HepG2 (cell line): Measurements from ENCODE around the gene STRN4. TPM values are rescaled to one million over a fixed set of nuclear protein-coding genes. Genes with fewer than 3 reads are reported as not detected.

Experiments used
- ARNT2 ChIP-seq: sonication (generic); formaldehyde crosslinking; IDR thresholded peaks from 2 replicates; pipeline ENCODE4 v1.8.0; 2022; ENCODE audit warnings: mild to moderate bottlenecking, low read depth, missing genetic modification reagents, moderate library complexity
- CEBPG ChIP-seq: IDR thresholded peaks from 2 replicates; pipeline ENCODE4 v1.6.1; 2016
- ELF3 ChIP-seq: IDR thresholded peaks from 2 replicates; pipeline ENCODE4 v1.6.1; 2016; ENCODE audit warnings: missing genetic modification reagents, missing compliant biosample characterization
- EP300 ChIP-seq, 3 experiments: sonication (generic) in 1 of 3; formaldehyde crosslinking in 1 of 3; IDR thresholded peaks; 2 replicates each; pipeline versions ENCODE4 v1.5.1 to v1.6.1; 2011 to 2020; ENCODE audit warnings: low read depth in 2 of 3, low read length in 2 of 3, borderline replicate concordance in 1 of 3, improper control_type of control experiment in 1 of 3, mild to moderate bottlenecking in 1 of 3, missing genetic modification reagents in 1 of 3, moderate library complexity in 1 of 3
- FIP1L1 ChIP-seq: fragments of 200-400 bp; formaldehyde crosslinking; IDR thresholded peaks from 2 replicates; pipeline ENCODE4 v1.6.1; 2018; ENCODE audit warnings: low read depth, mild to moderate bottlenecking, low read length, moderate library complexity, borderline replicate concordance; ENCODE audit not compliant: insufficient read depth
- GABPA ChIP-seq, 2 experiments: IDR thresholded peaks; 2 replicates each; pipeline ENCODE4 v1.6.1; 2011 to 2016; ENCODE audit warnings: low read depth in 2 of 2, low read length in 1 of 2, missing biosample characterization in 1 of 2, missing genetic modification characterization in 1 of 2
- GATAD1 ChIP-seq: IDR thresholded peaks from 2 replicates; pipeline ENCODE4 v1.6.1; 2016; ENCODE audit warnings: missing genetic modification reagents, missing compliant biosample characterization
- GZF1 ChIP-seq: sonication (generic); formaldehyde crosslinking; IDR thresholded peaks from 2 replicates; pipeline ENCODE4 v1.5.1; 2020; ENCODE audit warnings: mild to moderate bottlenecking, missing genetic modification reagents
- IKZF4 ChIP-seq: sonication (generic); formaldehyde crosslinking; IDR thresholded peaks from 2 replicates; pipeline ENCODE4 v1.5.1; 2020; ENCODE audit warnings: borderline replicate concordance, mild to moderate bottlenecking, low read depth, missing genetic modification reagents; ENCODE audit errors: not compliant biosample characterization
- ISL2 ChIP-seq: sonication (generic); formaldehyde crosslinking; IDR thresholded peaks from 2 replicates; pipeline ENCODE4 v1.5.0; 2020; ENCODE audit warnings: missing genetic modification reagents
- KLF9 ChIP-seq: IDR thresholded peaks from 2 replicates; pipeline ENCODE4 v1.6.1; 2016; ENCODE audit warnings: low read depth
- MYC ChIP-seq: sonication (generic); formaldehyde crosslinking; IDR thresholded peaks from 2 replicates; pipeline ENCODE4 v1.9.0; 2021; ENCODE audit warnings: missing genetic modification reagents, borderline replicate concordance
- NFYB ChIP-seq: sonication (generic); formaldehyde crosslinking; IDR thresholded peaks from 2 replicates; pipeline ENCODE4 v1.4.0; 2020; ENCODE audit warnings: missing genetic modification reagents
- NR2F2 ChIP-seq: IDR thresholded peaks from 2 replicates; pipeline ENCODE4 v1.6.1; 2012; ENCODE audit warnings: low read depth, inconsistent platforms, borderline replicate concordance
- RARA ChIP-seq: IDR thresholded peaks from 2 replicates; pipeline ENCODE4 v1.6.1; 2016; ENCODE audit warnings: missing genetic modification reagents, missing compliant biosample characterization
- SP1 ChIP-seq, 2 experiments: fragments of 450-650 bp in 1 of 2; sonication (generic) in 1 of 2; formaldehyde crosslinking in 1 of 2; IDR thresholded peaks; 2 replicates each; pipeline versions ENCODE4 v1.4.0 to v1.6.1; 2016 to 2020; ENCODE audit warnings: missing genetic modification reagents in 1 of 2
- SP4 ChIP-seq: sonication (generic); formaldehyde crosslinking; IDR thresholded peaks from 2 replicates; pipeline ENCODE4 v1.8.1; 2023; ENCODE audit warnings: mild to moderate bottlenecking, missing genetic modification reagents
- UBTF ChIP-seq: sonication (generic); formaldehyde crosslinking; IDR thresholded peaks from 2 replicates; pipeline ENCODE4 v1.4.0; 2020; ENCODE audit warnings: mild to moderate bottlenecking, missing genetic modification reagents
- ZNF432 ChIP-seq: sonication (generic); formaldehyde crosslinking; IDR thresholded peaks from 2 replicates; pipeline ENCODE4 v1.5.0; 2020; ENCODE audit warnings: missing genetic modification reagents, mild to moderate bottlenecking, borderline replicate concordance
- ZNF615 ChIP-seq: sonication (generic); formaldehyde crosslinking; IDR thresholded peaks from 2 replicates; pipeline ENCODE4 v1.5.0; 2020; ENCODE audit warnings: mild to moderate bottlenecking, missing genetic modification reagents, borderline replicate concordance
- ZNF776 ChIP-seq: sonication (generic); formaldehyde crosslinking; IDR thresholded peaks from 2 replicates; pipeline ENCODE4 v1.4.0; 2020; ENCODE audit warnings: mild to moderate bottlenecking, missing genetic modification reagents
- ZNF816 ChIP-seq: sonication (generic); formaldehyde crosslinking; IDR thresholded peaks from 2 replicates; pipeline ENCODE4 v1.8.0; 2022; ENCODE audit warnings: missing genetic modification reagents, mild to moderate bottlenecking, borderline replicate concordance
- ZSCAN31 ChIP-seq: sonication (generic); formaldehyde crosslinking; IDR thresholded peaks from 2 replicates; pipeline ENCODE4 v1.5.0; 2020; ENCODE audit warnings: low read depth, mild to moderate bottlenecking, missing genetic modification reagents
- polyA plus RNA-seq, 8 experiments: library from polyadenylated mRNA; depleted of rRNA in 3 of 8; stranded (reverse) in 7 of 8; unstranded in 1 of 8; fragments of >200 nt; fragmentation: Illumina TruSeq in 4 of 8; extraction: Trizol in 4 of 8; gene quantifications; 2 replicates each; pipeline versions ENCODE4 v1.2.1 to v1.2.3, GENCODE V29; 2011 to 2016; ENCODE audit warnings: low read depth in 4 of 8, missing spikeins in 1 of 8, mixed read lengths in 1 of 8; ENCODE audit not compliant: insufficient read depth in 1 of 8
- total RNA-seq, 5 experiments: library from RNA; depleted of rRNA; stranded (reverse); fragments of >200 nt; fragmentation: Illumina TruSeq; extraction: Trizol; gene quantifications; 2 replicates each; pipeline ENCODE4 v1.2.3, GENCODE V29; 2016; ENCODE audit warnings: low read depth in 1 of 5
- TF ChIP-seq, protein P1 (sequence below), 2 experiments: IDR thresholded peaks; 2 replicates each; pipeline ENCODE4 v1.6.1; 2011 to 2012; ENCODE audit warnings: low read length in 2 of 2, borderline replicate concordance in 1 of 2, low read depth in 1 of 2, mild to moderate bottlenecking in 1 of 2, moderate library complexity in 1 of 2

The STRN4 gene
- total and polyA plus RNA-seq, 2 of the 13 experiments (the other 11 are each of a cell fraction or from before 2014, with no cell fraction given): 43.1 to 57.3 TPM

DNA sequence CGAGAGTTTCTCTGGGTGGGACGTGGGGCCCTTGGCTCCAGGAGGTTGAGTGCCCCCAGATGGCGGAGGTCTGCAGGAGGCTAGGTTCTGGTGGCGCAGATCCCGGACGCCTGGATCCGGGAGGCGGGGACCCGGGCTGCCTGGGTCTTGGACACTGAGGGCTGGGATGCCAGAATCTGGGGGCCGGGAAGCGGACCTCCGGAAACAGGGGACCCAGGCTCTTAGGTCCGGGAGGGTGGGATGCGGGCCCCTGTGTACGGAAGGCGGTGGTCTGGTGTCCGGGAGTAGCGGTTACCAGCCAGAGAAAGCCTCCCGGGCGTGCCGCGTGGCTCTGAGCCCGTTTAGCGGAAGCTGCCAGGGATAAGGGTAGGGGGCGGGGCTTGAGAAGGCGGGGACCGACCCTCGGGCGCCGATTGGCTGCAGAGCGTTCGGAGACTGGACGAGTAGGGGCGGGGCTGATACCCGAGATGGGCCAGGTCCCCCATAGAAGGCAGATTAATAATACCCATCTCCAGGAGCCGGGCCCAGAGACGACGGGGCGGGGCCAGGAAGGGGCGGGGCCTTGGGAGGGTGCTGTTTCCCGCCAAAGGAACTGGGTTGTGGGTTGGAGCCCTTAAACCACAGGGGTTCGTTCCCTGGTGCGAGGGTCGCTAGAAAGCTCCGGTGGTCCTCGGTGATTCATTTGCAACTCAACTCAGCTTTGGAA is 42.2 kb upstream of the STRN4 start, which contains the start of gene SLC1A5 (continued):
- TF ChIP-seq UBTF (CRISPR knock-in tag) (peak; percentile 82; the same call in 1 of the 2 replicates), EP300 (IDR thresholded peaks at IDR 0.05; ENCODE audit: low read depth in 2 of 2, low read length in 2 of 2) (no peak), EP300 (CRISPR knock-in tag; IDR thresholded peaks at IDR 0.05; ENCODE audit: borderline replicate concordance) (no peak), NFYB (CRISPR knock-in tag) (peak; percentile 85), SP4 (CRISPR knock-in tag) (peak; percentile 83), NR2F2 (0 out of 2 replicates have a peak, but pooled peaks have one; percentile 15), CEBPG (CRISPR knock-in tag) (no peak), ZNF432 (CRISPR knock-in tag) (no peak), IKZF4 (CRISPR knock-in tag) (peak; percentile 24), KLF9 (CRISPR knock-in tag) (peak; percentile 33; the same call in 1 of the 2 replicates), ARNT2 (CRISPR knock-in tag) (no peak; the same call in 1 of the 2 replicates), SP1 (IDR thresholded peaks at IDR 0.05) (no peak), SP1 (CRISPR knock-in tag; IDR thresholded peaks at IDR 0.05) (peak; percentile 83), ZSCAN31 (no peak), ZNF816 (CRISPR knock-in tag) (peak; percentile 88), GATAD1 (CRISPR knock-in tag) (peak; percentile 63), FIP1L1 (no peak), GABPA (IDR thresholded peaks at IDR 0.05; ENCODE audit: low read depth, low read length) (peak; percentile 25; the same call in 1 of the 2 replicates), GABPA (CRISPR knock-in tag; IDR thresholded peaks at IDR 0.05; ENCODE audit: low read depth) (peak; percentile 74), ELF3 (CRISPR knock-in tag) (peak; percentile 89), ZNF776 (no peak), ISL2 (CRISPR knock-in tag) (peak; percentile 23; the same call in 1 of the 2 replicates), RARA (no peak), GZF1 (CRISPR knock-in tag) (no peak), MYC (peak; percentile 95), ZNF615 (CRISPR knock-in tag) (no peak)
- TF ChIP-seq, protein P1, sequence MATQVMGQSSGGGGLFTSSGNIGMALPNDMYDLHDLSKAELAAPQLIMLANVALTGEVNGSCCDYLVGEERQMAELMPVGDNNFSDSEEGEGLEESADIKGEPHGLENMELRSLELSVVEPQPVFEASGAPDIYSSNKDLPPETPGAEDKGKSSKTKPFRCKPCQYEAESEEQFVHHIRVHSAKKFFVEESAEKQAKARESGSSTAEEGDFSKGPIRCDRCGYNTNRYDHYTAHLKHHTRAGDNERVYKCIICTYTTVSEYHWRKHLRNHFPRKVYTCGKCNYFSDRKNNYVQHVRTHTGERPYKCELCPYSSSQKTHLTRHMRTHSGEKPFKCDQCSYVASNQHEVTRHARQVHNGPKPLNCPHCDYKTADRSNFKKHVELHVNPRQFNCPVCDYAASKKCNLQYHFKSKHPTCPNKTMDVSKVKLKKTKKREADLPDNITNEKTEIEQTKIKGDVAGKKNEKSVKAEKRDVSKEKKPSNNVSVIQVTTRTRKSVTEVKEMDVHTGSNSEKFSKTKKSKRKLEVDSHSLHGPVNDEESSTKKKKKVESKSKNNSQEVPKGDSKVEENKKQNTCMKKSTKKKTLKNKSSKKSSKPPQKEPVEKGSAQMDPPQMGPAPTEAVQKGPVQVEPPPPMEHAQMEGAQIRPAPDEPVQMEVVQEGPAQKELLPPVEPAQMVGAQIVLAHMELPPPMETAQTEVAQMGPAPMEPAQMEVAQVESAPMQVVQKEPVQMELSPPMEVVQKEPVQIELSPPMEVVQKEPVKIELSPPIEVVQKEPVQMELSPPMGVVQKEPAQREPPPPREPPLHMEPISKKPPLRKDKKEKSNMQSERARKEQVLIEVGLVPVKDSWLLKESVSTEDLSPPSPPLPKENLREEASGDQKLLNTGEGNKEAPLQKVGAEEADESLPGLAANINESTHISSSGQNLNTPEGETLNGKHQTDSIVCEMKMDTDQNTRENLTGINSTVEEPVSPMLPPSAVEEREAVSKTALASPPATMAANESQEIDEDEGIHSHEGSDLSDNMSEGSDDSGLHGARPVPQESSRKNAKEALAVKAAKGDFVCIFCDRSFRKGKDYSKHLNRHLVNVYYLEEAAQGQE (IDR thresholded peaks at IDR 0.05; ENCODE audit: borderline replicate concordance in 1 of 2, low read depth in 1 of 2, low read length in 2 of 2): peak in 1 of 2 experiments; percentile 83; a peak in 2 of 4 replicates
